GM23338 (cell line): ENCODE data around the gene ZDHHC20.

Experiments
- CTCF ChIP-seq, 2 experiments: fragments of 200-600 bp in 1 of 2; sonication (generic) in 1 of 2; conservative IDR thresholded peaks; 2 replicates each; pipeline versions ENCODE4 v1.5.1 to v1.6.1; 2016 to 2017; ENCODE audit warnings: antibody characterized with exemption in 2 of 2, low read depth in 2 of 2, mild to moderate bottlenecking in 2 of 2, moderate library complexity in 1 of 2
- EZH2 ChIP-seq: fragments of 200-600 bp; sonication (generic); IDR thresholded peaks from one replicate; pipeline ENCODE4 v1.8.0; 2017; ENCODE audit warnings: antibody characterized with exemption, mild to moderate bottlenecking, low read depth; ENCODE audit not compliant: unreplicated experiment

GRCh38 chr13:21344662-21345176, 114.4 kb downstream of the ZDHHC20 start:
- TF ChIP-seq CTCF (conservative IDR thresholded peaks at IDR 0.05; ENCODE audit: low read depth in 2 of 2) (no peak), EZH2 (no peak)
